Suprapubic skin (tissue), 4 donors: ENCODE data around the gene DPEP3.

Experiments
- CTCF ChIP-seq, 2 donors: fragments of 200-600 bp in 1 of 2; fragments of 450-650 bp in 1 of 2; sonication (generic) in 1 of 2; IDR thresholded peaks; one replicate each; pipeline ENCODE4 v1.5.1; 2016 to 2019; ENCODE audit warnings: antibody characterized with exemption in 2 of 2, mild to moderate bottlenecking in 1 of 2, moderate library complexity in 1 of 2
- EP300 ChIP-seq: sonication (generic); formaldehyde crosslinking; IDR thresholded peaks from one replicate; pipeline ENCODE4 v1.6.1; 2017; ENCODE audit warnings: antibody characterized with exemption
- POLR2A ChIP-seq, 2 donors: fragments of 450-650 bp; IDR thresholded peaks; one replicate each; pipeline ENCODE4 v1.6.1; 2017; ENCODE audit warnings: antibody characterized with exemption in 2 of 2, mild to moderate bottlenecking in 2 of 2, moderate library complexity in 2 of 2
- POLR2AphosphoS5 ChIP-seq, 3 donors: sonication (generic); formaldehyde crosslinking; IDR thresholded peaks; one replicate each; pipeline ENCODE4 v1.6.1; 2017; ENCODE audit warnings: antibody characterized with exemption in 3 of 3

GRCh38 chr16:67999985-68000384 lies 19.7 kb upstream of the DPEP3 start:
- TF ChIP-seq POLR2A (IDR thresholded peaks at IDR 0.05) (no peak), CTCF (IDR thresholded peaks at IDR 0.05) (no peak), POLR2AphosphoS5 (IDR thresholded peaks at IDR 0.05) (no peak), EP300 (no peak)
